ENCODE data around the gene HSPB7. TPM values are rescaled to one million over a fixed set of nuclear protein-coding genes. Genes with fewer than 3 reads are reported as not detected.

The HSPB7 gene
- total RNA-seq, 1 experiment from 2014 or later = 0.11 TPM

DNA sequence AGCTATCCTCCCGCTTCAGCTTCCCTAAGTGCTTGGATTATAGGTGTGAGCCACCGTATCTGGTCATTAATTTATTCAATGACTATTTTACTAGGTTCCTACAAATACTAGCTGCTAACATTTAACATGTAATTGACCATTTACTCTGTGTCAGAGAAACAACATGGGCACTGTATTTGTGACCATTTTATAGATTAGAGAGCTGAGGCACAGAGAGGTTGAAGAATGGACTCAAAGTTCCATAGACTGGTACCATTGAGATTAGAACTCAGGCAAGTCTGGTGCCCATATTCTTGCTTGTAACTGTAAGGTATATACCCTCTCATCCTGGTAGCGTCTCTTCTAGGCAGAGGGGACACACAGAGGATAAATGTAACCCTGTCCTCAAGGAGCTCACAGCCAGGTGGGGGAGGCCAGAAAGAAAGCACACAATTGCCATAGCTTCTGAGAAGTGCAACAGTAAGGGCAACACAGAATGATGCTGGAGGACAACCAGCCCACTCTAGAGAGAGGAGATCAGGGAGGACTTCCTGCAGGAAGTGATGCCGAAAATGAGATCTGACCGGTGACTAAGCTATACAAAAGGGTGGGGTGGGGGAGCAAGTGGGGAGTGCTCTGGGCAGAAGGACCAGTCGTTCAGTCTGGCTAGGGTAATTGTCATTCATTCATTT is 10.0 kb downstream of the HSPB7 start:
- TF ChIP-seq E2F4 (CRISPR knock-in tag; IDR thresholded peaks at IDR 0.05; ENCODE audit: borderline replicate concordance, low read depth) = no peak
- TF ChIP-seq STAT6 (CRISPR knock-in tag; conservative IDR thresholded peaks at IDR 0.05; ENCODE audit: low read depth) = no peak
- TF ChIP-seq NFYB (CRISPR knock-in tag; conservative IDR thresholded peaks at IDR 0.05; ENCODE audit: low read depth) = no peak
- TF ChIP-seq, protein P1, sequence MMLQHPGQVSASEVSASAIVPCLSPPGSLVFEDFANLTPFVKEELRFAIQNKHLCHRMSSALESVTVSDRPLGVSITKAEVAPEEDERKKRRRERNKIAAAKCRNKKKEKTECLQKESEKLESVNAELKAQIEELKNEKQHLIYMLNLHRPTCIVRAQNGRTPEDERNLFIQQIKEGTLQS (CRISPR knock-in tag; conservative IDR thresholded peaks at IDR 0.05) = no peak
- no peak for TF ChIP-seq JAZF1 (CRISPR knock-in tag; IDR thresholded peaks at IDR 0.05)
- no peak for TF ChIP-seq SOX15 (CRISPR knock-in tag; IDR thresholded peaks at IDR 0.05)
- no peak for TF ChIP-seq CDX4 (CRISPR knock-in tag; IDR thresholded peaks at IDR 0.05; ENCODE audit: borderline replicate concordance)
- Mint-ChIP-seq H3K4me3 (no peak overlapping the region), H3K4me1 (peaks cover 21% of the 10 kb centered on the region), H3K9me3 (no peaks in the 10 kb centered on the region), H3K27ac (peak overlapping the region; percentile 6; the same call in 1 of the 2 replicates), H3K27me3 (ENCODE audit: low read depth) (no peaks in the 10 kb centered on the region), H3K36me3 (no peaks in the 10 kb centered on the region)
- DNase-seq (ENCODE audit: low spot score) (no peak), ATAC-seq (no peak)
- ChIA-PET CTCF (interaction anchor here (0.6 to 3.2 kb wide), 9 partner anchors 10 to 216 kb away, joined by 3 to 24 read pairs (median 7); partner anchors contain the start of gene HSPB7), POLR2A (no interaction called here)

DNA sequence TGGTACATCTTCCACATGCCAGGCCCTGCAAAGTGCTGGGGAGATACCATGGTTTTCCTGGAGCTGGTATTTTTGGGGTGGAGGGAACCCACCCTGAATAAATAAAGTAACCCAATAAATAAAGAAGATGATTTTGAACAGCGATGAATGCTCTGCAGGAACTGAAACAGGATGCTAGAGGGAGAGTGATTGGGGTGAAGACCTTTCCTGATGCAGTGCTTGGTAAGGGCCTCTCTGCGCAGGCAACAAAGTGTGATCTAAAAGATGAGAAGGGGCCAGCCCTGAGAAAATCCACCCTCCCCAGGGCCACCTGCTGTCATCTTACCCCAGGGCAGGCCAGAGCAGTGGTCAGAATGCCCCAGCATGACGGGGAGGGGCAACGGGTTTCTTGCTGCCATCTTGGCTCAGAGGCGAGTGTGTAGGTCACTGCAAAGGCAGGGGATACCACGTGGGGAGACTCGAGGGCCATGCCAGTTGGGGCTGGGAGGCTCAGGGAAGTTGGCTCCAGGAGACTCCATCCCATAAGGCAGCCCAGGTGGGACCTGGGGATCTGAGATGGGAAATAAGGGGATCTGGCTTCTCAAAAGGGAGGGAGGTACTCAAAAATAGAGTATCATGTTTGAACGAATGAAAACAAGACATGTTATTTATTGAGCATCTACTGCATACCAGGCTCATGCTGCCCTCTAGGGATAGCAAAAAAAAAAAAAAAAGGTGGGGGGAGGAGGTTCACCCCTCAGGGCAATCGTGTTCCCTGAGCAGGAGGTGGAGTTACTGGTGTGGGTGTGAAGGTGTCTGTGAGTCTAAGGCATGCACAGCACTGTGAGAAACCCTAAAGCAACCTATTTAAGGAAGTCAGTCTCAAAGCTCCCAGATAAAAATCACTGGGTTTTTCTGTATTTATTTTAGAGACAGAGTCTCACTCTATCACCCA is 11.0 kb downstream of the HSPB7 start:
- Mint-ChIP-seq H3K27ac (no peak overlapping the region), H3K27me3 (ENCODE audit: low read depth) (no peaks in the 10 kb centered on the region), H3K9me3 (no peaks in the 10 kb centered on the region), H3K36me3 (no peaks in the 10 kb centered on the region), H3K4me3 (no peak overlapping the region), H3K4me1 (peaks cover 13% of the 10 kb centered on the region)
- DNase-seq (ENCODE audit: low spot score) = no peak
- POLR2A ChIA-PET = no interaction called here
- CTCF ChIA-PET = interaction anchor here (0.9 to 3.2 kb wide), 9 partner anchors 9 to 215 kb away, joined by 3 to 24 read pairs (median 7); partner anchors contain the start of gene HSPB7
- no peak for ATAC-seq
- TF ChIP-seq, protein P2, sequence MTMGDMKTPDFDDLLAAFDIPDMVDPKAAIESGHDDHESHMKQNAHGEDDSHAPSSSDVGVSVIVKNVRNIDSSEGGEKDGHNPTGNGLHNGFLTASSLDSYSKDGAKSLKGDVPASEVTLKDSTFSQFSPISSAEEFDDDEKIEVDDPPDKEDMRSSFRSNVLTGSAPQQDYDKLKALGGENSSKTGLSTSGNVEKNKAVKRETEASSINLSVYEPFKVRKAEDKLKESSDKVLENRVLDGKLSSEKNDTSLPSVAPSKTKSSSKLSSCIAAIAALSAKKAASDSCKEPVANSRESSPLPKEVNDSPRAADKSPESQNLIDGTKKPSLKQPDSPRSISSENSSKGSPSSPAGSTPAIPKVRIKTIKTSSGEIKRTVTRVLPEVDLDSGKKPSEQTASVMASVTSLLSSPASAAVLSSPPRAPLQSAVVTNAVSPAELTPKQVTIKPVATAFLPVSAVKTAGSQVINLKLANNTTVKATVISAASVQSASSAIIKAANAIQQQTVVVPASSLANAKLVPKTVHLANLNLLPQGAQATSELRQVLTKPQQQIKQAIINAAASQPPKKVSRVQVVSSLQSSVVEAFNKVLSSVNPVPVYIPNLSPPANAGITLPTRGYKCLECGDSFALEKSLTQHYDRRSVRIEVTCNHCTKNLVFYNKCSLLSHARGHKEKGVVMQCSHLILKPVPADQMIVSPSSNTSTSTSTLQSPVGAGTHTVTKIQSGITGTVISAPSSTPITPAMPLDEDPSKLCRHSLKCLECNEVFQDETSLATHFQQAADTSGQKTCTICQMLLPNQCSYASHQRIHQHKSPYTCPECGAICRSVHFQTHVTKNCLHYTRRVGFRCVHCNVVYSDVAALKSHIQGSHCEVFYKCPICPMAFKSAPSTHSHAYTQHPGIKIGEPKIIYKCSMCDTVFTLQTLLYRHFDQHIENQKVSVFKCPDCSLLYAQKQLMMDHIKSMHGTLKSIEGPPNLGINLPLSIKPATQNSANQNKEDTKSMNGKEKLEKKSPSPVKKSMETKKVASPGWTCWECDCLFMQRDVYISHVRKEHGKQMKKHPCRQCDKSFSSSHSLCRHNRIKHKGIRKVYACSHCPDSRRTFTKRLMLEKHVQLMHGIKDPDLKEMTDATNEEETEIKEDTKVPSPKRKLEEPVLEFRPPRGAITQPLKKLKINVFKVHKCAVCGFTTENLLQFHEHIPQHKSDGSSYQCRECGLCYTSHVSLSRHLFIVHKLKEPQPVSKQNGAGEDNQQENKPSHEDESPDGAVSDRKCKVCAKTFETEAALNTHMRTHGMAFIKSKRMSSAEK (CRISPR knock-in tag; IDR thresholded peaks at IDR 0.05; ENCODE audit: borderline replicate concordance) = no peak
- TF ChIP-seq CTCF (IDR thresholded peaks at IDR 0.05) = 0 out of 2 replicates have a peak, but pooled peaks have one; percentile 16

Data from WTC11 (cell line).